HG03097 (cell line): Measurements from ENCODE around the gene ULK4.
"Not testable (repeated sequence)": the region's sequence is repeated elsewhere in the genome, so short reads cannot be mapped to it uniquely, and the experiment has no call there.

ENCODE experiments used
- ATAC-seq: cut with Tn5 transposase; IDR thresholded peaks from one replicate; pipeline ENCODE4 v1.9.1; 2021; ENCODE audit not compliant: unreplicated experiment, low FRiP score

Gene ULK4

DNA sequence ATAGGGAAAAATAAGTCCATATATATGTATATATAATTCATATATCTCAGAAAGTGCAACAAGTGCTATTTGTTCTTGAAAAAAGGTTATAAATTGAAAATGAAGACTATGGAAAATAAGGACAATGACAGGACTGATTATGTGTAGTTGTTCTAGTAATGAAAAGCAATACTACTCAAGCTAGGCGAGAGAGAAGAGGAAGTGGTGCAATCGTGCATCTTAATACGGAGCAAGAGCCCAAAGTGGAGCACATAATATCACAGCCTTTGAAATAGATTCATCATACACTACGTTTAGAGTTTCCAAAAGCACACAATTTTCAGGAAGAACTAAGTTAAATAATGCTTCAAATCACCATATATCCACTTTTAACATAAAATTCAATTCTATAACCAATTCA, 87.9 kb downstream of the ULK4 start:
- no peak for ATAC-seq

DNA sequence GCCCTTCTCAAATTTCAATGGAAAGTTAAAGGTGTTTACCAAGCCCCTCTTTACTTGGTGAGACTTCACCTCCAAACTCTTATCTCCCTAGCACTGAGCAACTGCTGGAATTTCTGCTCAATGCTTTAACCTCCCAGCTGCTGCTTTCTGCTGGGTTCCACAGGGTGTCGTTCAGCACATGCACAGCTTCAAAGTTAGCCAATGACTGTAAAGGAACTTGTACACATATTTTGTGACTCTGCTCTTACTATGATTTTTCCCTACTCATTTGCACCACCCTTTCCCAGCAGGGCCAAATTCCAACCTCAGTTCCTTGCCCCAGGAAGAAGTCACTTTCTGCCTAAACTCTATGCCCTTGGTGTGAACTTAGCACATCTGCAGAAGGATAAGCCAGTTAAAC, 89.7 kb downstream of the ULK4 start:
- no peak for ATAC-seq

DNA sequence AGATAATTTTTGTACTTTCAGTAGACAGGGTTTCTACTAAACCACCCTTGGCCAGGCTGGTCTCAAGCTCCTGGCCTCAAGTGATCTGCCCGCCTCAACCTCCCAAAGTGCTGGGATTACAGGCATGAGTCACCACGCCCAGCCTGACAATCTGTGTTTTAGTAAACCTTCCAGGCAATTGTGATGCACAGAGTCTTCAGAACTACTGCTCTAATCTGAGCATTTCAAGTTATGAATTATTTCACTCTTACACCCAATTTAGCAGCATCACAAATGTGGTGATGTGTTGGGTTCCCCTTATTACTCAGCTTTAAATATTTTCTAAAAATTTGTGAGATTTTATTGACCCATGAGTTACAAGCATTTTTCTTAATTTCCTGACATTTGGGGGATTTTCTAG, 94.4 kb downstream of the ULK4 start:
- no peak for ATAC-seq

DNA sequence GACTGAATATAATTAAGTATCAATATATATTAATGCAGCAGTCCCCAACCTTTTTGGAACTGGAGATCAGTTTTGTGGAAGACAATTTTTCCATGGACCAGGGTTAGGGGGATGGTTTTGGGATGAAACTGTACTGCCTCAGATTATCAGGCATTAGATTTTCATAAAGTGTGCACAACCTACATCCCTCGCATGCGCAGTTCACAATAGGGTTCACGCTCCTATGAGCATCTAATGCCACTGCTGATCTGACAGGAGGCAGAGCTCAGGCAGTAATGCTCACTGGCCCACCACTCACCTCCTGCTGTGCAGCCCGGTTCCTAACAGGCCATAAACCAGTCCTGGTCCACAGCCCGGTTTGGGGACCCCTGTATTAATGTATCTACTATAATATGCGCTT, 95.6 kb downstream of the ULK4 start:
- no peak for ATAC-seq

DNA sequence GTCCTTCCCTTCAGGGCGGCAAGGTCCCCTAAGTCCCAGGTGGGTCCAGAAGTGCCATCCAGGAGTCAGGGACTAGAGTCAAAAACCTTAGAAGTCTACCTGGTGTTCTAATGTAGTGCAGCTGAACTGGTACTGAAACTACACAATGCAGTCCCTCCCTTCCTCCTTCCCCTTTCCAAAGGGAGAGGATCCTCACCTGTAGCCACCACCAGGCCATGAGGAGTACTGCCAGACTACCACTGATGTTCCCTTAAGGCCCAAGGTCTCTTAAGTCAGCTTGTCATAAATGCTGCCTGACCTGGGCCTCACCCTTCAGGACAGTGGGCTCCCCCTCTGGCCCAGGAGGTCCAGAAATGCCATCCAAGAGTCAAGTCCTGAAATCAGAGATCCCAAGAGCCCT, 98.9 kb downstream of the ULK4 start:
- no peak for ATAC-seq

DNA sequence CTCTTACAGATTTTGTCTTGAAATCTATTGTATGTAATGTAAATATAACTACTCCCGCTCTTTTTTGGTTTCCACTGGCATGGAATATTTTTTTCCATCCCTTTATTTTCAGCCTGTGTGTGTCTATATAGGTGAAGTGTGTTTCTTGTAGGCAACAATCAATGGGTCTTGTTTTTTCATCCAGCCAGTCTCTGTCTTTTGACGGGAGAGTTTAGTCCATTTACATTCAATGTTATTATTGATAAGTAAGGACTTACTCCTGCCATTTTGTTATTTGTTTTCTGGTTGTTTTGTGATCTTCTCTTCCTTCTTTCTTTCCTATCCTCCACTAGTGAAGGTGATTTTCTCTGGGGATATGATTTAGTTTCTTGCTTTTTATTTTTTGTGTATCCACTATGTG, 101.4 kb downstream of the ULK4 start:
- not testable (repeated sequence) for ATAC-seq

DNA sequence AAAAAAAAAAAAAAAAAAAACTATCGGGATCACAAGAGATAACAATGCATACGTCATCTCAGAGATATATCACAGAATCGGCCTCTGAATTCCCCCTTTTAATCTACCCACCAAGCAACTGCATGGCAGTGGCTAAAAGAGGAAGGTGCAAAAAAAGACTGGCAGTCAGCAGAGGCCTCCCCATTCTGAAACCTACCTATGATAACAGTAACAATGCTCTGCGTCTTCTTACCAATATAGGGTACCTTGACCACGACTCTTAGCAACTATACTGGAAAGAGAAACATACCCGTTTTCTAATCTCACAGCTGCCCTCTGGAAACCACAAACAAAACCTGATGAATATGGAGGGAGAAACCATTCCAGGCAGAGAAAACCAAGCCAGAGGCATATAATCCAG, 106.9 kb downstream of the ULK4 start:
- no peak for ATAC-seq

DNA sequence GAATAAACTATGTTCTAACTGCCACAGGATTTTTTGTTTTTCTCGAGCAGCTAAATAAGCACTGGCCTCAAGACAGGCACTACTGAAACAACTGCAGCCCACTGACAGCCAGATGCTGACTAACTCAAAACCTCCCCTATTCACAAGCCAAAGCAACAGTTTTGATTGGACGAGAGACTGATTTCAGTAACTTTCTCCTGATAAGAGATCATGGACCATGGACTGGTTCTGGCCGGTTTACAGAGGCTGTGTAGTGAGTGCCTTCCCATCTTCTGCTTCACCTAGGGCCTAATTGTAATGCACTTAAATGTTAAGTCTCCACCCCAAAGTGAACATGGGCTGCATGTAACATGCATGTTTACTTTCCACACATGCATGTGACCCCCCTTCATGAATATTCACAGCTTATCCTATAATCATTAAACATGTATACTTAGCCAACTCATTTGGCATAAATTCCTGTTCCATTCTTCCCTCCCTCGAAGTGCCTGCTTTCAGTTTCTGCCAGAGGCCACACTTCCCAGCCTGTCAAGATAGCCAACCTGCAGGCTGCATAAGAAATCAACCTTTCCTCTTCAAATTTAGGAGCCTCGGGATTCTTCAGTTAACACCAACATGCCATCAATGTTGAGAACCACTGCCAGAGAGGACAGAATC, 108.2 kb downstream of the ULK4 start:
- no peak for ATAC-seq

DNA sequence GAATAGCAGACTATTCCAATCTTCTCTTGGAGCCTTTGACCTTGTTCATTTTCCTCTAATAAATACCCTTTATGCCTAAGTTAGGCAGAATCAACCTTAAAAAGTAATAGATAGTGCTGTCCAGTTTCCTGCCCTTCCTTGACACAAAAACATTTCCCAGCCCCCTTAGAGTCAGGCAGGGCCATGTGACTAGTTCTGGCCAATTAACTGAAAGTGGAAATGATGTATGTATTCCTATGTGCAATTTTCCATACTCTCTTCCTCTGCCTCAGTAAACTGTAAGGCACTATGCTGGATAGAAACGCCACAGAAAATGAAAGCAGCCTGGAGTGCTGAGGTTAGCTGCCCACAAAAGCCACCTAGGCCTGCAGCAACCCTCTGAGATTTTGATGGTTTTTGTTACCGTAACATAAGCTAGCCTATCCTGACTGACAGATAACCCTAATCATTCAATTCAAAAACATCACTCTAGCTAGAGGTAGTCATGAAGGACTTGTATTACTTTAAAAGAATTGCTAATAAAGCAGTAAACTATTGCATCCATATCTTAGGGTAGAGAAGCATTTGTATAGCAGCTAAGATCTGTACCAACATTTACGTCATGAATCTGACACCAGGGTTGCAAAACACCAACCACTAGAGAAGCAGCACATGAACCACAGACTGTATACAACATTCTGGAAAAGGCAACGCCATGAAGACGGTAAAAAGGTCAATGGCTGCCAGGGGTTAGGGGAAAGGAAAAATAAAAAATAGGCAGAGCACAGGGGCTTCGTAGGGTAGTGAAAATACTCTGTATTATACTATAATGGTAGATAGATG, 112.9 kb downstream of the ULK4 start:
- ATAC-seq, result no peak

DNA sequence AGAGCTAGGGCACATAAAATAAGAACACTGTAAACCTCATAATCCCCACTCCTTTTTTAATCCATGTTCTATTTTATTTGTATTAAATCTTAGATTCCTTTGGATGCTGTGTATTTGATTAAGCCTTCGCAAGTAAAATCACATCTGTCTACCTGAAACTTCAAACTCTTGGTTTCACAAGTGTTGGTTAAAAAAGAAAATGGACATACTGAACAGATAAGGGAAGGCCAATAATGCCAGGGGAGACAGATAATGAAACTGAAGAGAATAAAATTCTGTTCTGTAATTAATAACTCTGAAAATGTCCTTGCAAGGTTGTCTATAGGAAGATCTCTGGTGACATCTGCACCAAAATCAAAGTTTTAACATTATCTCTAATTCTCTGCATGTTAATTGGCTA, 114.2 kb downstream of the ULK4 start:
- no peak for ATAC-seq

DNA sequence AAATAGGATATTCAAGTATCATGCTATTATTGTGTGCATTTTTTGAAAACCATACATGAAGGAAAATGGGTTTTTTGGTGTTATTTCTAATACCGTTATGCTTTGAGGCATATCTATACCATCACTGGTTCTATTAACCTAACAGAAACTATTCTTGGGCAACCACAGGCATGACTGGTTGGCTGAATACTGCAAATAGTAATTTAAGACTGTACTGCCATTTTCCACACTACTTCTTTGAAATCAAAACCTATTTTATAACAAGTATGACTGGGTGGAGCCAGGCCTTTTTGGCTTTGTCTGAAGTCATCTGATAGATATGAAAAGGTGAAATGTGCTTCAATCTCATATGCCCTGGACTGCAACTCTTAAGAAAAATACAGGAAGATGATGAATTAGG, 115.1 kb downstream of the ULK4 start:
- ATAC-seq, result no peak

DNA sequence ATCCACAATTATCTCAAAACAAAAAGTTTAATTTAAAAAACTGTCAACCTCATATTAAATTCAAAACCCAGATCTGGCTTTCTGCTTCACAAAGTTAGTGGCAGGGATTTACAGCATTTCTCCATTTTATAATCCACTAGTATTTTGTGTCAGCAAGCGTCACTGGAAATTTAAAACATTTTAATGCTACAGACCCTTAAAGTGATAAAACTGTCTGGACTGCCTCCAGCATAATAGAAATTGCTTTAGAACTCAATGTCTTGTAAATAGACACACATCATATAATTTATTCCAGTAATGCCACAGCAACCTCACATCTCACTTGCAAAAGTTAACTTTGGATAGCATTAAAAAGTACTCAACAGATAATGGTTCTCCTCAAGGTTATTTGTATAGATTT, 116.1 kb downstream of the ULK4 start:
- no peak for ATAC-seq

DNA sequence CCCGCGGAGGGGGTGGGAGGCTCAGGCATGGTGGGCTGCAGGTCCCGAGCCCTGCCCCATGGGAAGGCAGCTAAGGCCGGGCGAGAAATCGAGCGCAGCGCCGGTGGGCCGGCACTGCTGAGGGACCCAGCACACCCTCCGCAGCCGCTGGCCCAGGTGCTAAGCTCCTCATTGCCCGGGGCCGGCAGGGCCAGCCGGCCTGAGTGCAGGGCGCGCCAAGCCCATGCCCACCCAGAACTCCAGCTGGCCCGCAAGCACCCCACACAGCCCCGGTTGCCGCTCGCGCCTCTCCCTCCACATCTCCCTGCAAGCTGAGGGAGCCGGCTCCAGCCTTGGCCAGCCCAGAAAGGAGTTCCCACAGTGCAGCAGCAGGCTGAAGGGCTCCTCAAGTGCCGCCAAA, 117.6 kb downstream of the ULK4 start:
- ATAC-seq, result not testable (repeated sequence)

DNA sequence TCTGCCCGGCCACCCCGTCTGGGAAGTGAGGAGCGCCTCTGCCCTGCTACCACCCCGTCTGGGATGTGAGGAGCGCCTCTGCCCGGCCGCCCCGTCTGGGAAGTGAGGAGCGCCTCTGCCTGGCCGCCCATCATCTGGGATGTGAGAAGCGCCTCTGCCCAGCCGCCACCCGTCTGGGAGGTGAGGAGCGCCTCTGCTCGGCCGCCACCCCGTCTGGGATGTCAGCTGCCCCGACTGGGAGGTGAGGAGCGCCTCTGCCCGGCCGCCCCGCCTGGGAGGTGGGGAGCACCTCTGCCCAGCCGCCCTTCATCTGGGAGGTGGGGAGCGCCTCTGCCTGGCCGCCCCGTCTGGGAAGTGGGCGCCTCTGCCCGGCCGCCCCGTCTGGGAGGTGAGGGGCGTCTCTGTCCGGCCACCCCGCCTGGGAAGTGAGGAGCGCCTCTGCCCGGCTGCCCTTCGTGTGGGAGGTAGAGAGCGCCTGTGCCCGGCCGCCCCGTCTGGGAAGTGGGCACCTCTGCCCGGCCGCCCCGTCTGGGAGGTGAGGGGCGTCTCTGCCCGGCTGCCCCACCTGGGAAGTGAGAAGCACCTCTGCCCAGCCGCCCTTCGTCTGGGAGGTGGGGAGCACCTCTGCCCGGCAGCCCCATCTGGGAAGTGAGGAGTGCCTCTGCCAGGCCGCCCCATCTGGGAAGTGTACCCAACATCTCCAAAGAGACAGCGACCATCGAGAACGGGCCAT, 120.8 kb downstream of the ULK4 start:
- not testable (repeated sequence) for ATAC-seq

DNA sequence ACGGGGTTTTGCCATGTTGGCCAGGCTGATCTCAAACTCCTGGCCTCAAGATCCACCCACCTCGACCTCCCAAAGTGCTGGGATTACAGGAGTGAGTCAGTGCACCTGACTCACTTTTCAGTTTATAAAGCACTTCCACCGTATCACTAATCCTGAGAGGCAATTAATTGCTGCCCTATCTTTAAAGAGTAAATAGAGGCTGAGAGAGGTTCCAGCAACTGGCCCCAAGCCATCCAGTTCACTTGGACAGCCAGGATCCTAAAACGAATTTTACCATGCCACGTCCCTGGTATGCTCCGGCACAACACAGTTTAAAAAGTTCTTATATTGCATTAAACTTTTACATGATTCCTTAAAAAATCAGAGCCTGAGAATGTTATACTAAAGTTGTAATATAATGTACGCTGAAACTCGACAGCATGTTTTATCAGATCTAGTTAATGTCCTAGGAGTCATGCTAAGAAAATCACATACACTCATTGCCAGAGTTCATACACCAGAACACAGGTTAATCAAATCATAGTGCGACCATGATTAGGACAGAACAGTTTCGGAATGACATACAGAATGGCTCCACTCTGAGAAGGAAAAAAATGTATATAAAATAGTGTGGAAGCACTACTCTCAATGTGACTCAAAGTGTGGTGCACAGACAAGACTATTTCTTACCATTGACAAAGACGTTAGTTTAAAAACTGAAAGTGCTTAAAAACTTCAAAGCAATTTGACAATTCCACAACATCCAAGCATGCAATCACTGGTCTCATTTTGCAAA, 125.4 kb downstream of the ULK4 start:
- ATAC-seq, result peak; percentile 68

DNA sequence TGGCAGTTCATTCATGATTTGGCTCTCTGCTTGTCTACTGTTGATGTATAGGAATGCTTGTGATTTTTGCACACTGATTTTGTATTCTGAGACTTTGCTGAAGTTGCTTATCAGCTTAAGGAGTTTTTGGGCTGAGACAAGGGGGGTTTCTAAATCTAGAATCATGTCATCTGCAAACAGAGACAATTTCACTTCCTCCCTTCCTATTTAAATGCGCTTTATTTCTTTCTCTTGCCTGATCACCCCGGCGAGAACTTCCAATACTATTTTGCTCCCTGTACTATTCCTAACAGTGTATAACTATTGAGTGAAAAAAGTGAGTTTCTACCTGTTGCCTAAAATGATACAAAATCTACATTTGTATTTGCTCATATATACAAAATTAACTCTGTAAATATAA, 128.3 kb downstream of the ULK4 start:
- no peak for ATAC-seq

DNA sequence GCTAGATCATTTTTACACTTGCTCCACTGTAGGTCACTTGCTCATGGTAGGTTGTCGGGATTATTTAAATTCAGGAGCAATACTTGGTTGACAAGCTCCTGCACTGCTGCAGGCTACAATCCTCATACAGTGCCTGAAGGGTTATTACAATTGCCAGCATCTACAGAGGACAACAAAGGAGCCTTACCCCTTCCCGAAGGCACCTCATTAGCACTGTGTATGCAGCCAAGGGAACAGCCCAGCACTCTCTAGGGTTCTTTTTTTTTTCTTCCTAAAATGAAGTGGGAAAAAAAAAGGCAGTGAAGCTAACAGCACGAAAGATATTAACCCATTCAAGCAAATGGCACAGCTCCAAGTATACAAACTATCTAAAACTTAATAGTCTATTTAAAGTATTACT, 142.7 kb downstream of the ULK4 start:
- no peak for ATAC-seq

DNA sequence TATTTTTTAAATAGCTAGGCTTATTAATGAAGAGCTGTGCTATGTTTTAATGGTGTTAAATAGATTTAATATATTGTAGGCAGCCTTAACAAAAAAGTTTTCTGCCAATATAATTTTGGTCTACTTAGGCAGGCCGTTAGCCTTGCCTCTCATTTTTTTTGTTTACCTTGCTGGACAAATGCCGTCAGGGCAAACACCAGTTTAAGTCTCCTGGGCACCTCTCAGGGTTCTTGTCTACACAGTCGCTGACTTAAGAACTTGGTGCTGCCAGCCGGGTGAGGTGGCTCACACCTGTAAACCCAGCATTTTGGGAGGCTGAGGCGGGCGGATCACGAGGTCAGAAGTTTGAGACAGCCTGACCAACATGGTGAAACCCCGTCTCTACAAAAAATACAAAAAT, 153.3 kb downstream of the ULK4 start:
- no peak for ATAC-seq

DNA sequence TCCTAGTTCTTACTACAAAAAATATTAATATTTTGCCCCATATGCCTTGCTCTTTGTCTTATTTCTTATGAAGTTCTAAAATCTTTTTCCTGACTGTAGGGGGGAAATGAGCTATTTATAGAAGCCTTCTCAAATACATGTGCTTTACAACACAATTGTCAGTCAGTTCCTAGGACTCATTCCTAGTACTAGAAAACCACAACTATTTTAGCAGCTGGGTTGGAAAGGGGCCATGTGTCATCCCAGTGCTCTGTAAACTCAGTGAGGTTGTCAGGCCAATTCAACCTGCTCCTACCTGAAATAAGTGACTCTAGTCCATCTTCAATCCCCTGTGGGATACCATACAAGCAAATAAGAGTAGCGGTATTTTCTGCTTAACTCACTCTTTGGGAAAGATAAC, 153.8 kb downstream of the ULK4 start:
- ATAC-seq, result no peak

DNA sequence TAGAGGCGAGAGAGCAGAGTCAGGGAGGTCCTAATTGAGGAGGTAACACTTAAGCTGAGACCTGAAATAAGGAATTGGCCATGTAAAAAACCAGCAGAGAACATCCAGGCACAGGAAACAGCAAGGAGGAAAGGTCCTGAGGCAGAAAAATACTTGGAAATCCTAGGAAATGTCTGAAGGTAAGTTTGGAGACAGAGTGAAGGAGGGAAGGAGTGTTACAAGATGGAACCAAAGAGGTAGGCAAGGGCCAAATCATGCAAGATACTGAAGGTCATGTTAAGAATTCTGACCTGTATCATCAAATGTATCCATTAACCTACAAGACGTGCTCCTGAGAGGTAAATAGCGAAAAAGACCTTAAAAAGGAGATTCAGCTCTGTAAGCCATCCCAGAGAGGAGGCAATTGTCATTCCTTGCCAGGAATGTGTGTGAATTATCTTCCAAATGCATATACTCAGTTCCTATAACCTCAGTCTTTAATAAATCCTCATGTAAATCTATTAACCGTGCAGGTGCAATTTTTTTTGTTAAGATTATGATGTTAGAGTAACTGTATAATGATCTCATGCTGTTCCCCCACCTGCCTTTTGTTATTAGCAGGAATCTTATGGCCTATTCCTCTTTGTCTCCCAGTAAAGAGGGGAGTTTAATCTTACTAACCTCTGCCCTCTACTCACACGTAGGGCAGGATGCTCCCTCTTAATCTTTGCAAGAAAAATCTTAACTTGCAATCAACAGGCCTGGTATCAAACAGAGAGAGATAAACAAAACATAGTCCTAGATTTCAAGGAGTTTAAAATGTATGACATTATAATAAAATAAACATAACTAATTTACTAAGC, 166.9 kb downstream of the ULK4 start:
- no peak for ATAC-seq
